GM18517 (cell line): ENCODE measurements around the gene FBL.
A peak's percentile ranks its signal among the peaks of the same experiment; 100 is the strongest.
"Not testable (repeated sequence)": the region's sequence is repeated elsewhere in the genome, so short reads cannot be mapped to it uniquely, and the experiment has no call there.

Source experiments
- ATAC-seq: cut with Tn5 transposase; IDR thresholded peaks from one replicate; pipeline ENCODE4 v1.9.1; 2021; ENCODE audit warnings: mild to moderate bottlenecking, moderate library complexity; ENCODE audit not compliant: unreplicated experiment

FBL gene

DNA sequence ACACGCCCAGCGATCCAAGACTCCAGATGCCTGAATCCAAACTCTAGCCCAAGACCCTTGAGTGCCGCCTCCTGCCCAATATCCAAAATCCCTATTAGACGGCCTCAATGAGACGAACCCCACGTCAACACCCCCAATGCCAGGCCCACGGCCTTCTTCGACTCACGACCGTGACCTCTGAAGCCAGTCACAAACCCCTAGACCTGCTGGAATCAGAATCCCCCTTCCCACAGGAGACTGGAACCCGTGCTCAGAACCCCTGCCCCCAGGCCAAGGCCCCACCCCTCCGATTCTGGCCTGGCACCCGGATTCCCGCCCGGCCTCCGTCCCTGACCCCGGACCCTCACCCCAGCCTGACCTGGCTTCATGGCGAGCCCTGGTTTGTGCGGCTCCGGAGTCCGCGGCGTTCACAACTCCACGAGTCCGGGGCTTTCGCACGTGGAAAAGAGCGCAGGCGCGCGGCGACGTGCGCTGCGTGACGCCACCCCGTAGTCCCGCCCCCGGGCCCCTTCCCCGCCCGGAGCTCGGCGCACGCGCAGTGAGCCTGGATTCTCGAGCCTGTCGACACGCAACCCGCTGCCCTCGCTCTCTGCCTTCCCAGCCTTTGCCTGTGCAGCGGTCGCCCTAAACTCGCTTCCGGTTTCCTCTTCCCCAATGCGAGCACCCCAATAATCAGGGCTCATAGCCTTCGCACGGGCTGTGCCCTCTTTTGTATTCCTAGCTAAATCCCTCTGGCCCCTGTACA is at the start of gene FBL:
Gene FBL, minus strand, starts transcription at position 447 of the 745 bp plus-strand sequence. Its CDS starts 79 bp downstream, at position 368.
- ATAC-seq = peak; percentile 76

DNA sequence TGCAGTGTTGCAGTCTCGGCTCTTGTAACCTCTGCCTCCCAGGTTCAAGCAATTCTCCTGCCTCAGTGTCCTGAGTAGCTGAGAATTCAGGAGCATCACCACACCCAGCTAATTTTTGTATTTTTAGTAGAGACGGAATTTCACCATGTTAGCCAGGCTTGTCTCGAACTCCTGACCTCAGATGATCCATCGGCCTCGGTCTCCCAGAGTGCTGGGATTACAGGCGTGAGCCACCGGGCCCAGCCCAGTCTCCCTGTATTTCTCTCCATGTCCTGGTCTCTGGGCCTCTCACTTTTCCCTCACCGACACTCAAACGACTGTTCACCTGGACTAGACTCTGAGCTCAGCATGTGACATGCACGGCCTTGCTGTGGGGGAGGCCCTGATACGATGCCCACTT is 48.9 kb upstream of the FBL start:
- not testable (repeated sequence) for ATAC-seq

DNA sequence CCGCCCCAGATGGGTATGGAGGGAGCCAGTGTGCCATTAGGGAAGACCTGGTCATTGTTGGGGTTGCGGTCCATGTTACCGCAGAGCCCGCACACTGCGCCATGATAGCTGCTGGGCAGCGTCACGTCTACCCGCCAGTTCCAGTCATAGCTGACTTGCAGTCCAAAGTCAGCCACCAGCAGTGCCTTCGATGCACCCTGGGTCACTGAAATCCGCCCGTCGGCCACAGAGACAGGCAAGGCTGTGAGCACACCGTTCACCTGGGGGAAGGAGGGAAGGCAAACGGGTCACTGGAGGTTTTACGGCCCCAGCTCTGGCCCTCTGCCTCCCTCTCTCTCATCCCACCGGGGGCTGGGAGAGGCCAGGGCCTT is 48.0 kb upstream of the FBL start:
- ATAC-seq = not testable (repeated sequence)

DNA sequence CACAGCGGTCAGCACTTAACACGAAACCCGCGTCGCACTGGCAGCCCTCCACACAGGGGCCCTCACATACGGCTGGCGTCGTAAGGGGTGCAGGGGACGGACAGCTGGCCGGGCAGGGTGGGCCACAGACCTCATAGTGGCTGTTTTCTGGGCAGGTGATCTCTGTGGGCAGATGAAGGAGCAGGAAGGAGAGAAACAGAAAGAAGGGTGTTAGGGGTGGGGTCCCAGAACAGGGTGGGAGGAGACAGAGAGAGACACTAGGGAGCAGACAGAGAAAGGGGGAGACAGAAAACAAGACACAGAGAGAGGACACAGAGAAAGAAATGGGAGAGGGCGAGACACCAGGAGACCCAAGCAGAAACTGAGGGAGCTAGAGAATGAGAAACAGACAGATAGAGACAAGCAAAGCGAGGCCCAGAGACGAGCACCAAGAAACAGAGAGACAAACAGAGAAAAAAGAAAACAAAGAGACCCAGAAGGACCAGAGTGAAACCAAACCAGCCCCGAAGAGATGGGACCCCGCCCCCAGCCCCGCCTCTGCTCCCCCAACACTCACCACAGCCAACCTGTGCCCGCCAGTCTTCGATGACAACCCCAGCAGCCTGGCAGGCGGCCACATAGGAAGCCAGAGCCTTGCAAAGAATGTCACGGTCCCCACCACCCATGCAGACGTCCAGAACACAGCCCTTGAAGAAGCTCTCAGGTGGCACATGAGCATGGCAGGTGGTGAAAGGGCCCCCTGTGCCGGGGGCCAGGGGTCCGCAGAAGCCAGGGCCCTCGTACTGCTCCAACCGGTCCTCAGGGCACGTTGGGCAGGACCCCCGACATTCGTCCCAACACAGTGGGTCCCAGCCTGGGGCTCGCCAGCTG is 47.4 kb upstream of the FBL start:
- not testable (repeated sequence) for ATAC-seq

DNA sequence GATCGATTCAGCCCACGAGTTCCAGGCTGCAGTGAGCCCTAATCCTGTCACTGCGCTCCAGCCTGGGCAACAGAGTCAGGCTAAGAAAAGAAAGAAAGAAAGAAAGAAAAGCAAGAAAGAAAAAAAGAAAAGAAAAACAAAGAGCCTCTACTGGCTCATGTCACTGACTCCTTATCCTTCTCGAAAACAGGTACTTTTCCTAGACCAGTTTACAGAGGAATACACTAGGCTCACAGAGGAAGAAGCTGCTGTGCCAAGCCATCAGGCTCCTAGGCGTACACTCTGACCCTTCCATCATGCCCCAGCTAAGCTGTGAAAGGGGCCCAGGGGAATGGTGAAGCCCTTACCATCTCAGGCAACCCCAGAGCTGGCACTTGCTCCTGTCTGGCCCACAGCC is 46.3 kb upstream of the FBL start:
- ATAC-seq = not testable (repeated sequence)

DNA sequence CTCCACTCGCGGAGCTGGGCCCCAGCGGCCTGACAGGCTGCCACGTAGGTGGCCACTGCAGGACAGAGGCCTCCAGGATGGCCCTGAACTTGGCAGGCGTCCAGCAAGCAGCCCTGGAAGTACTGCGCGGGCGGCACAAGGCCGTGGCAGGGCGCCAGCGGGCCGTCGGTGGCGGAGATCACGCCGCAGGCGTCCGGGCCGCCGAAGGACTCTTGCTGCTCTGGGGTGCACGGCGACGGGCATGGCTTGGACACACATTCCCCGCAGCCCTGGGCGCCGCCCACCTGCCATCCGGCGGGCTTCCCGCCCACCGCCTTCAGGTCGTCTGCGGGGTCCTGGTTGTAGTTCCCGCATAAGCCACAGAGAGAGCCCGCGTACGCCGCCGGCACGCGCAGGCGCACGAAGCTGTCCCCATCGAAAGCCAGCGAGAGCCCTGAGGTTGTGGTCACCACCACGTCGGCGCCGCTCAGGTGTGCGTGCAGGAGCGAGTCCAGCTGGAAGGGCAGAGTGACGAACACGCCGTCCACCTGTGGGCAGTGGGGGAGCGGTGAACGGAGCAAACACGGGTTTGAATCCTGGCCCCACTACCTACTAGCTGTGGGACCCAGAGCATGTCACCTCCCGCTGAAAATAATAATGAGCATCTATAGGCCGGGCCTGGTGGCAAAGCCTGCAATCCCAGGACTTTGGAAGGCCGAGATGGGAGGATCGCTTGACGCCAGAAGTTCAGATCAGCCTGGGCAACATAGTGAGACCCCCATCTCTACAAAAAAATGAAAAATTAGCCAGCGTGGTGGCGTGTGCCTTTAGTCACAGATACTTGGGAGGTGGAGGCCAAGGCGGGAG is 45.7 kb upstream of the FBL start:
- not testable (repeated sequence) for ATAC-seq

DNA sequence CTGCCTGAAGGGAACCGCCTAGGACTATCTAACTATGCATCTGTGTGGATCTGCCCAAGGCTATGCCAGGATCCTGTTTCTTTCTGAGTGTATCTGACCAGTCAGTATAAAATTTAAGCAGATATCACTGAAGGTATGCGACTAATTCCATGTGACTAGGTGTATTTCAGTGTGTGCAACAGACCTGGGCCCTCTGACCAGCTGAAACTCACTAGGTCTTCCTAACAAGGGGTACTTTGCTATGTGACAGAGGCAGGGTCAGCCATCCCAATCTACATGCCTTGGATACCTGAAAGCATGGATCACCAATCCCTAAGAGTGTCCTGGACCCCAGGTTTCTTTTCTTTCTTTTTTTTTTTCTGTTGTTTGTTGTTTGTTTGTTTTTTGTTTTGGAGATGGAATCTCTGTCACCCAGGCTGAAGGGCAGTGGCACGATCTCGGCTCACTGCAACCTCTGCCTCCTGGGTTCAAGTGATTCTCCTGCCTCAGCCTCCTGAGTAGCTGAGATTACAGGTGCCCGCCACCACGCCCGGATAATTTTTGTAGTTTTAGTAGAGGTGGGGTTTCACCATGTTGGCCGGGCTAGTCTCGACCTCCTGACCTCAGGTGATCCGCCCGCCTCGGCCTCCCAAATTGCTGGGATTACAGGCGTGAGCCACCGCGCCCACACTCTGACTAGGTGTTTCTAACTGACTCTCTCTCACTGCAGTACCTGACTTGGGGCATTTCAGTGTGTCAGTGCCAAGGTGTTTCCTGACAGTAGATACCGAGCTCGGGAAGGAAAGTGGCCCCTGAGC is 44.8 kb upstream of the FBL start:
- no peak for ATAC-seq

DNA sequence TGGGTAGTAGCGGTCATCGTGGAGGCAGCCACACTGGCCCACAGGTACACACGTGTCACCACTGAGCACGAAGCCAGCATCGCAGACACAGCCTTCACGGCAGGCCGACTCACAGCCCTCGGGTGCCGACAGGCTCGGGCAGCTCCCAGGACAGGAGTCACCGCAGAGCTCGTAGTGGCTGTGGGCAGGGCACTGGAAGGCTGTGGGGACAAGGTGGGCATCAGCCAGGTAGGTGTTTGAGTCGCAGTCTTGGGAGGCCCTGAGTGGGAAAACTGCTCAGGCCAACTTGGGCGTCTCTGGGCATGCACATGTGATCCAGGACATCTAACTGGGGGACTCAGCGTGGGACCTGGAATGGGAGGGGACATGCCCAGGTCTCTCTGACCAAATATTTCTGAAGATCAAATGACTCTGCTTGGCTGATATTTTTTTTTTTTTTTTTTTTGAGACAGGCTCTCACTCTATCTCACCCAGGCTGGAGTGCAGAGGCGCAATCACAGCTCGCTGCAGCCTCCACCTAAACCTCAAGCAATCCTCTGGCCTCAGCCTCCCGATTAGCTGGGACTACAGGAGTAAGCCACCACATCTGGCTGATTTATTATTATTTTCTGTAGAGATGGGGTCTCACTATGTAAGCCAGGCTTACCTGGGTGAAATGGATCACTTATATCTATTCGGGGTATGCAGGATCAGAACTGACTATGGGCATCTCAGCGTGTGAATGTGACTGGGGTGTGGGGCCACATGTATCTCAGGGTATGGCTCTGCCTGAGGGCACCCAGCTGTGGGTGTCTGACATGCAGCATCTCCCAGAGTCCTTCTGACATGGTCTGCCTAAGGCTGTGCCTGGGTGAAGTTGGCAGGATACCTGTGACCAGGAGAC is 43.9 kb upstream of the FBL start:
- ATAC-seq = not testable (repeated sequence)

DNA sequence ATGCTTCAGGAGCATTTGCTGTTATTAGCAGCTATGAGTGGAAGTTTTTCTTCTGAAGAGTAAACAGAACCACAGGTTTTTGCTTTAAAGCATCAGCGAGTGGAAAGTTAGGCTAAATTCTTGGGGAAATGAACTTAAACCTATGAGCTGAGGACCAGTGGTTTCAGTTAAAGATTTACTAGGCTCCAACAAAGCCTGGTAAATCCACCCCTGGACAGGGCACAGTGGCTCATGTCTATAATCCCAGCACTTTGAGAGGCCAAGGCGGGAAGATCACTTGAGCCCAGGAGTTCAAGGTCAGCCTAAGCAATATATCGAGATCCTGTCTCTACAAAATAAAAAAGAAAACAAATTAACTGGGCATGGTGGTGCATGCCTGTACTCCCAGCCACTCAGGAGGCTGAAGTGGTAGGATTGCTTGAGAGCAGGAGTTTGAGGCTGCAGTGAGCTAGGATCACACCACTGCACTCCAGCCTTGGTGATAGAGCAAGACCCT is 41.3 kb upstream of the FBL start:
- ATAC-seq = not testable (repeated sequence)

DNA sequence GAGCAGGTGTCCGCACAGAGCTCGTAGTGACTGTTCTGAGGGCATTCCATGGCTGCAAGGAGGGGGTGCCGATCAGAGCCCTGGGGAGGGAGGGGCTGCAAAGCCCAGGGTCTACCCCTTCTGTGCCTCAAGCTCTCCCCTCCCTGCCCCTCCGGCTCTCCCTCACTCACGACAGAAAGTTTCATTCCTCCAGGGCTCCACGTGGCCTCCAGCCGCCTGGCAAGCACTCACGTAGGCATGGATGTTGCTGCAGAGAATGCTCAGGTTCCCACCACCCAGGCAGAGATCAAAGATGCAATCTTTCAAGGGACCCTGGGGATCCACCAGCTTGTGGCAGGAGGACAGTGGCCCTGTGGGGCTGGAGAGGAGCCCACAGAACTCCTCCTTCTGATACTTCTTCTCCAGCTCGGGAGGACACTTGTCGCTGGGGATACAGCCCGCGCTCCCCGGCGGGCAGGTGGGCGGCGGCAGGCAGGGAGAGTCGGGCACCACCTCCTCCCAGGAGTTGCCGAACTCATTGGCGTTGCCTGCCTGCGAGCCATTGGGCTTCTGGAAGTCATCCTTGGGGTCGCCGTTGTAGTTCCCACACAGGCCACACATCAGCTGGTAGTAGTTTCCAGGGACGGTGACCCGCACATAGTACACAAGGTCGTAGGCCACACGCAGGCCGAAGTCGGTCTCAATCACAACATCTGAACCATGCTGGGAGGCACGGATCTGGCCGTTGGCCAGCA is 39.8 kb upstream of the FBL start:
- not testable (repeated sequence) for ATAC-seq

DNA sequence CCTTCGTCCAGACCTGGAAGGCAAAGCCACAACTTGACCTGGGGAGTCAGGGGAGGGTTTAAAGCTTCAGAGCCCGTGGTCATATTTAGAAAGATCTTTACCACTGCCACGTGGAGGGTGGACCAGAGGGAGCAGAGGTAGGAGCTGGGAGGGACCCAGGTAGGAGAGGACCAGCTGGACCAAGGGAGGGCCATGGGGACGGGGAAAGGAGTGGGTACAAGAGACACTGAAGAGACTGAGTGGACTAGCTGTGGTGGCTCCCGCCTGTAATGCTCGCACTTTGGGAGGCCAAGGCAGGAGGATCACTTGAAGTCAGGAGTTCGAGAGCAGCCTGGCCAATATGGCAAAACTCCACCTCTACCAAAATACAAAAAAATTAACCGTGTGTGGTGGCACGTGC is 38.5 kb upstream of the FBL start:
- ATAC-seq = not testable (repeated sequence)

DNA sequence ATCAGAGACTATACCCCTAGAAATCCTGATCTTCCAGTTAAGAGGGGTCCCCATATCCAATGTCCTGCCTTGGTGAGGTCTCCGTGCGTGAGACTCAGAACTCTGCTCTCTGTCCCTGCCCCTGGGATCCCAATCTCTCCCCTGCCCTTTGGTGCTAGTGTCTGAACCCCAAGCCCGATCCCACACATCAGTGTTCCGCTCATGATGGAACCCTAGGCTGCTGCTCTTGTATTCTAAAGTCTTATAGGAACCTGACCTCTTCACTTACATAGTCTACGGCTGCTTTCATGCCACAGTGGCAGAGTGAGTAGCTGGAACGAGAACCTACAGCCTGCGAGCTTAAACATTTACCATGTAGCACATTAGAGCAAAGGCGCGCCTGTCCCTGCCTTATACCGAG is 36.5 kb upstream of the FBL start:
- not testable (repeated sequence) for ATAC-seq

DNA sequence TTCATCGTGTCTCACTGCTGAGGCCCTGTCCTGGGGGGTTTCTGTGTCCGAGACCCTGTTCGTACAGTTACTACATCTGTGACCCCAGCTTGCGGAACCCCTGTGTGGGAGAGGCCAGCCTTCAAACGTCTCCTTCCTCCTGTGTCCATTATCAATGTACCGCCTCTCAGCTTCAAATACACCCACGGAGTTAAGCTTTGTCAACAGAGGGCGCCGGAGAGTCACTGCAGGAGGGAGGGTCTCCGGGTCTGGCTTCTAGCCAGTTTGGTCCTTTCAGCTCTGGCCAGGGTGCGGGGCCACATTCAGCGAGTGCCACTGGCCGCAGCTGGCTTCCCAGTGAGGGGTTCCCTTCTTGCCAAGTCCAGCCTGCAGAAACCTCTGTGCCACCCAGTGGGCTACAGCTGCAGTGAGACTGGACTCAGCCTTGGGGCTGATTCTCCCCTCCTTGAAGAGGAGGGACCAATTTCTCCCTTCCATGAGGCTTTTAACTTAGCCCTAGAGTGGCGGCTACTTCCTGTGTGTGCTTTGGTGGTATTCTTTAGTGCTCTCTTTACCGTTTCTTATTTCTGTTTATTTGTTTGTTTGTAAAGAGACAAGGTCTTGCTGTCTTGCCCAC is 35.4 kb upstream of the FBL start:
- ATAC-seq = not testable (repeated sequence)

DNA sequence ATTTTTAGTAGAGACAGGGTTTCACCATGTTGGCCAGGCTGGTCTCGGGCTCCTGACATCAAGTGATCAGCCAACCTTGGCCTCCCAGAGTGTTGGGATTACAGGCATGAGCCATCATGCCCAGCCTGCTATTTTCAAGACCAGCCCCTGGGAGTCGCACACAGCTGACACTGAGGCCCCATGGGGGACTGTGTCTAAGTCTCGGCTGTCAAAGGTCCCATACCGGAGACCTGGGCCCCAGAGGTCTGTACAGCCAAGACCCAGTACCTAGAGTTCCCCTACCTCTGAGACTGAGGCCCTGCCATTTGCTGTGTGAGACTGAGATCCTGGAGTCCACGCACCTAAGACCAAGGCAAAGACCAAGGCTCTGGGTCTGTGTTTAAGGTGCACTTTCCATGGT is 34.1 kb upstream of the FBL start:
- not testable (repeated sequence) for ATAC-seq

DNA sequence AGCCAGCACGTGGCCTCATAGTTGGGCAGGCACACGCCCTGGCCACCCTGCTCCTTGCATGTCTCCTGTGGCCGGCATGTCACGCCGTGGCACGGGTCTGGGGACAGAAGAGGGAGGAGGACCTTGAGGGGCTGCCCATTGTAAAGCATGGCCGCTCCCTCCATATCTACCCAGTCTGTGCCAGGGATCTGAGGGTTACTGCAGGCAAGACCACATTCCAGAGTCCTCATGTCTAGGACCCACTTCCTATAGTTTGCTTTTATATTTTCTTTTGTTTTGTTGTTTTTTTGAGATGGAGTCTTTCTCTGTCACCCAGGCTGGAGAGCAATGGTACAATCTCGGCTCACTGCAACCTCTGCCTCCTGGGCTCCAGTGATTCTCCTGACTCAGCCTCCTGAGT is 33.6 kb upstream of the FBL start:
- ATAC-seq = not testable (repeated sequence)

DNA sequence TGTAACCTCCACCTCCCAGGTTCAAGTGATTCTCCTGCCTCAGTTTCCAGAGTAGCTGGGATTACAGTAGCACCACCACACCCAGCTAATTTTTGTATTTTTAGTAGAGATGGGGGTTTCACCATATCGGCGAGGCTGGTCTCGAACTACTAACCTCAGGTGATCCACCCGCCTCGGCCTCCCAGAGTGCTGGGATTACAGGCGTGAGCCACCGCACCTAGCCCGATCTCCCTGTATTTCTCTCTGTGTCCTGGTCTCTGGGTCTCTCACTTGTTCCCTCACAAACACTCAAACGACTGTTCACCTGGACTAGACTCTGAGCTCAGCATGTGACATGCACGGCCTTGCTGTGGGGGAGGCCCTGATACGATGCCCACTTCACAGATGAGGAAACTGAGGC is 32.7 kb upstream of the FBL start:
- not testable (repeated sequence) for ATAC-seq

DNA sequence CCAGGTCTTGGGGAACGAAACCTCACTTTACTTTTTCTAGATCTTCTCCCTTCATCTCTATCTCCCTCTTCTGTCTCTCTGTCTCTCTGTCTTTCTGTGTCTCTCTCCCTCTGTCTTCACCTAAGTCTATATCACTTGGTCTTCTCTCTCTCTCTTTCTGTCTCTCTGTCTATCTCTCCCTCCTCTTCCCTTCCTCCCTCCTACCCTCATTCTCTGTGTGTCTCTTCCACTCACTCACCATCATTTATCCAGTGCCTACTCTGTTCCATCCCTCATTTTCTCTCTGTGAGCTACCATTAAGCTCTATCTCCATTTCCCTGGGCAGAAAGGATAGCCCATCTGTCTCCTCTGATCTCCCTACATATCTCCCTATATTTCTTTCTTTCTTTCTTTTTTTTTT is 32.2 kb upstream of the FBL start:
- ATAC-seq = no peak

DNA sequence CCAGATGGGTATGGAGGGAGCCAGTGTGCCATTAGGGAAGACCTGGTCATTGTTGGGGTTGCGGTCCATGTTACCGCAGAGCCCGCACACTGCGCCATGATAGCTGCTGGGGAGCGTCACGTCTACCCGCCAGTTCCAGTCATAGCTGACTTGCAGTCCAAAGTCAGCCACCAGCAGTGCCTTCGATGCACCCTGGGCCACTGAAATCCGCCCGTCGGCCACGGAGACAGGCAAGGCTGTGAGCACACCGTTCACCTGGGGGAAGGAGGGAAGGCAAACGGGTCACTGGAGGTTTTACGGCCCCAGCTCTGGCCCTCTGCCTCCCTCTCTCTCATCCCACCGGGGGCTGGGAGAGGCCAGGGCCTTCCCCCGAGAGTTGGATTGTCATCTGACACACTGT is 31.8 kb upstream of the FBL start:
- not testable (repeated sequence) for ATAC-seq
